Measurements from ENCODE around the gene PI4KB. TPM values are rescaled to one million over a fixed set of nuclear protein-coding genes. Genes with fewer than 3 reads are reported as not detected.

PI4KB gene
- total and polyA plus RNA-seq, 2 of the 13 experiments (the other 11 are each of a cell fraction or from before 2014, with no cell fraction given): 19.5 to 29.3 TPM

- TF ChIP-seq HNF4G (IDR thresholded peaks at IDR 0.05; ENCODE audit: borderline replicate concordance, low read depth, low read length): peak; percentile 86
- TF ChIP-seq HNF4G (CRISPR knock-in tag; IDR thresholded peaks at IDR 0.05; ENCODE audit: borderline replicate concordance, low read depth): peak; percentile 82
- TF ChIP-seq ZNF136 (CRISPR knock-in tag; IDR thresholded peaks at IDR 0.05; ENCODE audit: low read depth): no peak
- TF ChIP-seq ZNF609 (CRISPR knock-in tag; IDR thresholded peaks at IDR 0.05; ENCODE audit: borderline replicate concordance): peak; percentile 19; the same call in 1 of the 2 replicates
- peak; percentile 41; the same call in 1 of the 2 replicates for TF ChIP-seq NR2F2 (IDR thresholded peaks at IDR 0.05; ENCODE audit: borderline replicate concordance, low read depth)
- TF ChIP-seq ATM (IDR thresholded peaks at IDR 0.05; ENCODE audit: borderline replicate concordance): no peak
- TF ChIP-seq SOX6 (IDR thresholded peaks at IDR 0.05): no peak
- TF ChIP-seq SOX6 (CRISPR knock-in tag; IDR thresholded peaks at IDR 0.05): peak; percentile 82
- TF ChIP-seq BRCA1 (CRISPR knock-in tag; IDR thresholded peaks at IDR 0.05): no peak
- no peak for TF ChIP-seq HHEX (CRISPR knock-in tag; IDR thresholded peaks at IDR 0.05)
- TF ChIP-seq ZBTB8A (CRISPR knock-in tag; IDR thresholded peaks at IDR 0.05; ENCODE audit: borderline replicate concordance, low read depth): no peak
- TF ChIP-seq NPAS2 (CRISPR knock-in tag; IDR thresholded peaks at IDR 0.05; ENCODE audit: borderline replicate concordance): no peak
- no peak for TF ChIP-seq CREM (IDR thresholded peaks at IDR 0.05)
- no peak for TF ChIP-seq CREM (CRISPR knock-in tag; IDR thresholded peaks at IDR 0.05)
- peak; percentile 88 for TF ChIP-seq HNF4A (CRISPR knock-in tag; IDR thresholded peaks at IDR 0.05)
- no peak for TF ChIP-seq DMTF1 (CRISPR knock-in tag; IDR thresholded peaks at IDR 0.05)
- TF ChIP-seq ZNF432 (CRISPR knock-in tag; IDR thresholded peaks at IDR 0.05; ENCODE audit: borderline replicate concordance): no peak
- no peak for TF ChIP-seq ZIK1 (CRISPR knock-in tag; IDR thresholded peaks at IDR 0.05; ENCODE audit: borderline replicate concordance, low read depth)
These were observed 61.6 kb downstream of the PI4KB start (continued) for GRCh38 chr1:151265446-151266236.

Data from HepG2 (cell line).